ENCODE data around the gene AK8. TPM values are rescaled to one million over a fixed set of nuclear protein-coding genes. Genes with fewer than 3 reads are reported as not detected.

Gene AK8
- total RNA-seq, 3 donors from 2014 or later (not counting 1 experiment from before 2014, with no cell fraction given) = 0.14 to 0.21 (median 0.18) TPM

- no peak for DNase-seq
- no peak overlapping the region for H3K27ac ChIP-seq (ENCODE audit: low read length)
- Mint-ChIP-seq H3K27ac (no peak overlapping the region), H3K4me3 (no peak overlapping the region), H3K36me3 (no peaks in the 10 kb centered on the region), H3K9me3 (no peaks in the 10 kb centered on the region), H3K27me3 (ENCODE audit: low read depth in 2 of 2) (no peaks in the 10 kb centered on the region), H3K4me1 (peaks cover 15 to 25% of the 10 kb centered on the region in 2 donors)
- TF ChIP-seq CTCF (IDR thresholded peaks at IDR 0.05) = no peak
- WGBS (ENCODE audit: insufficient coverage) = 97% methylated on average over 26 of the region's 27 CpGs
- H3K27me3 ChIP-seq (ENCODE audit: control insufficient read depth, insufficient read depth, low read length) = no peaks in the 10 kb centered on the region
- intact Hi-C loops (cut with micrococcal nuclease) = no loop called here
- H3K4me1 ChIP-seq (ENCODE audit: control insufficient read depth, insufficient read depth, low read length) = peaks cover 64% of the 10 kb centered on the region
- H3K36me3 ChIP-seq (ENCODE audit: control insufficient read depth, insufficient read depth, low read length) = no peaks in the 10 kb centered on the region
- no peak overlapping the region for H3K4me3 ChIP-seq (ENCODE audit: low read length)
- ATAC-seq = no peak
- H3K9me3 ChIP-seq (ENCODE audit: control insufficient read depth, insufficient read depth, low read length) = no peaks in the 10 kb centered on the region
Observed at GRCh38 chr9:132883349-132884294, 5.5 kb upstream of the AK8 start.

GRCh38 chr9:132882616-132883015 lies 4.5 kb upstream of the AK8 start:
- no peak overlapping the region for H3K27ac Mint-ChIP-seq

GRCh38 chr9:132881826-132882225 lies 3.7 kb upstream of the AK8 start:
- Mint-ChIP-seq H3K27me3 (ENCODE audit: low read depth in 2 of 2) (no peaks in the 10 kb centered on the region), H3K27ac (no peak overlapping the region)

More at GRCh38 chr9:132882616-132883015, 4.5 kb upstream of the AK8 start:
- Mint-ChIP-seq H3K27me3 (ENCODE audit: low read depth in 2 of 2) (no peaks in the 10 kb centered on the region), H3K9me3 (no peaks in the 10 kb centered on the region), H3K36me3 (no peaks in the 10 kb centered on the region), H3K4me1 (peaks cover 15 to 24% of the 10 kb centered on the region in 2 donors), H3K4me3 (no peak overlapping the region)
- Histone ChIP-seq H3K4me3 (ENCODE audit: low read length) (no peak overlapping the region), H3K9me3 (ENCODE audit: control insufficient read depth, insufficient read depth, low read length) (no peaks in the 10 kb centered on the region), H3K4me1 (ENCODE audit: control insufficient read depth, insufficient read depth, low read length) (peaks cover 60% of the 10 kb centered on the region), H3K27ac (ENCODE audit: low read length) (no peak overlapping the region), H3K36me3 (ENCODE audit: control insufficient read depth, insufficient read depth, low read length) (no peaks in the 10 kb centered on the region), H3K27me3 (ENCODE audit: control insufficient read depth, insufficient read depth, low read length) (no peaks in the 10 kb centered on the region)
- DNase-seq = no peak
- intact Hi-C loops (cut with micrococcal nuclease) = no loop called here
- ATAC-seq = no peak
- 82% methylated on average over 6 of the region's 6 CpGs for WGBS (ENCODE audit: insufficient coverage)
- TF ChIP-seq CTCF (IDR thresholded peaks at IDR 0.05) = no peak

More at GRCh38 chr9:132881826-132882225, 3.7 kb upstream of the AK8 start:
- DNase-seq = no peak
- Histone ChIP-seq H3K27ac (ENCODE audit: low read length) (no peak overlapping the region), H3K36me3 (ENCODE audit: control insufficient read depth, insufficient read depth, low read length) (no peaks in the 10 kb centered on the region), H3K9me3 (ENCODE audit: control insufficient read depth, insufficient read depth, low read length) (no peaks in the 10 kb centered on the region), H3K27me3 (ENCODE audit: control insufficient read depth, insufficient read depth, low read length) (no peaks in the 10 kb centered on the region), H3K4me3 (ENCODE audit: low read length) (no peak overlapping the region), H3K4me1 (ENCODE audit: control insufficient read depth, insufficient read depth, low read length) (peaks cover 57% of the 10 kb centered on the region)
- H3K9me3 Mint-ChIP-seq = no peaks in the 10 kb centered on the region
- no peak overlapping the region for H3K4me3 Mint-ChIP-seq
- intact Hi-C loops (cut with micrococcal nuclease) = no loop called here
- no peak for ATAC-seq
- no peak for TF ChIP-seq CTCF (IDR thresholded peaks at IDR 0.05)
- peaks cover 15 to 24% of the 10 kb centered on the region in 2 donors for H3K4me1 Mint-ChIP-seq
- 38% methylated on average over 6 of the region's 6 CpGs for WGBS (ENCODE audit: insufficient coverage)
- no peaks in the 10 kb centered on the region for H3K36me3 Mint-ChIP-seq

Data from natural killer cell (primary cell).